IMR-90 (cell line): ENCODE measurements around the gene SEC31B.

ENCODE experiments used
- BHLHE40 ChIP-seq: fragments of 150-350 bp; IDR thresholded peaks from 2 replicates; pipeline ENCODE4 v1.6.1; 2016; ENCODE audit warnings: mild to moderate bottlenecking, low read depth, low read length
- CEBPB ChIP-seq: IDR thresholded peaks from 2 replicates; pipeline ENCODE4 v1.6.1; 2012; ENCODE audit warnings: low read depth, low read length, improper control_type of control experiment
- MAFK ChIP-seq: IDR thresholded peaks from 2 replicates; pipeline ENCODE4 v1.6.1; 2012; ENCODE audit warnings: low read depth, low read length, improper control_type of control experiment
- MAZ ChIP-seq: IDR thresholded peaks from 2 replicates; pipeline ENCODE4 v1.6.1; 2012; ENCODE audit warnings: low read depth, mild to moderate bottlenecking, low read length, improper control_type of control experiment, moderate library complexity, borderline replicate concordance
- MXI1 ChIP-seq: IDR thresholded peaks from 2 replicates; pipeline ENCODE4 v1.6.1; 2012; ENCODE audit warnings: low read depth, mild to moderate bottlenecking, low read length, moderate library complexity, borderline replicate concordance
- POLR2A ChIP-seq: IDR thresholded peaks from 2 replicates; pipeline ENCODE4 v1.6.1; 2012; ENCODE audit warnings: mild to moderate bottlenecking, low read depth, low read length
- RAD21 ChIP-seq: IDR thresholded peaks from 2 replicates; pipeline ENCODE4 v1.6.1; 2012; ENCODE audit warnings: low read length, improper control_type of control experiment
- RCOR1 ChIP-seq: IDR thresholded peaks from 2 replicates; pipeline ENCODE4 v1.6.1; 2012; ENCODE audit warnings: mild to moderate bottlenecking, low read length, improper control_type of control experiment; ENCODE audit not compliant: insufficient replicate concordance
- RFX5 ChIP-seq: IDR thresholded peaks from 2 replicates; pipeline ENCODE4 v1.8.0; 2012; ENCODE audit warnings: low read depth, mild to moderate bottlenecking, low read length, moderate library complexity
- SMC3 ChIP-seq: fragments of 150-350 bp; IDR thresholded peaks from 2 replicates; pipeline ENCODE4 v1.6.1; 2016; ENCODE audit warnings: low read depth, mild to moderate bottlenecking, antibody characterized with exemption, low read length, moderate library complexity
- TF ChIP-seq, protein P1 (sequence below): conservative IDR thresholded peaks from 2 replicates; pipeline ENCODE4 v1.5.1; 2012; ENCODE audit warnings: mild to moderate bottlenecking, low read depth, low read length, improper control_type of control experiment
- TF ChIP-seq, protein P2 (sequence below): fragments of 150-350 bp; IDR thresholded peaks from 2 replicates; pipeline ENCODE4 v1.6.1; 2017; ENCODE audit warnings: mild to moderate bottlenecking, antibody characterized with exemption, low read length, low read depth

DNA sequence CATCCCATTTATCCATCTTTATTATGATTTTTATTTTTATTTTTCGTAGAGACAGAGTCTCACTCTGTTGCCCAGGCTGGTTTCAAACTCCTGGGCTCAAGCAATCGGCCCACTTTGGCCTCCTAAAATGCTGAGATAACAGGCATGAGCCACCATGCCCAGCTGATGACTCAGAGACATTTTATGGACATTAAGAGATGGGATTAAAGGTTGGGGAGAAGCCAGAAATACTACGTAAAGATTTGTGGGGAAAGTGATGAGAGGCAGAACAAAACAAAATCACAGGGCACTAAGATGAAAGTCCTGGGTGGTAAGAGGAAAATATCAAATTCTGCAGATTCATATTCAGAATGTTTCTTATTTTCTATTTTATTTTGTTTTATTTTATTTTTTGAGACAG is 49.3 kb downstream of the SEC31B start:
- TF ChIP-seq, protein P1, sequence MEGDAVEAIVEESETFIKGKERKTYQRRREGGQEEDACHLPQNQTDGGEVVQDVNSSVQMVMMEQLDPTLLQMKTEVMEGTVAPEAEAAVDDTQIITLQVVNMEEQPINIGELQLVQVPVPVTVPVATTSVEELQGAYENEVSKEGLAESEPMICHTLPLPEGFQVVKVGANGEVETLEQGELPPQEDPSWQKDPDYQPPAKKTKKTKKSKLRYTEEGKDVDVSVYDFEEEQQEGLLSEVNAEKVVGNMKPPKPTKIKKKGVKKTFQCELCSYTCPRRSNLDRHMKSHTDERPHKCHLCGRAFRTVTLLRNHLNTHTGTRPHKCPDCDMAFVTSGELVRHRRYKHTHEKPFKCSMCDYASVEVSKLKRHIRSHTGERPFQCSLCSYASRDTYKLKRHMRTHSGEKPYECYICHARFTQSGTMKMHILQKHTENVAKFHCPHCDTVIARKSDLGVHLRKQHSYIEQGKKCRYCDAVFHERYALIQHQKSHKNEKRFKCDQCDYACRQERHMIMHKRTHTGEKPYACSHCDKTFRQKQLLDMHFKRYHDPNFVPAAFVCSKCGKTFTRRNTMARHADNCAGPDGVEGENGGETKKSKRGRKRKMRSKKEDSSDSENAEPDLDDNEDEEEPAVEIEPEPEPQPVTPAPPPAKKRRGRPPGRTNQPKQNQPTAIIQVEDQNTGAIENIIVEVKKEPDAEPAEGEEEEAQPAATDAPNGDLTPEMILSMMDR, result no peak
- TF ChIP-seq RFX5 (no peak), POLR2A (no peak), CEBPB (no peak), MAFK (no peak), MXI1 (no peak), BHLHE40 (no peak), RCOR1 (no peak), RAD21 (no peak), SMC3 (no peak), MAZ (no peak)
- TF ChIP-seq, protein P2, sequence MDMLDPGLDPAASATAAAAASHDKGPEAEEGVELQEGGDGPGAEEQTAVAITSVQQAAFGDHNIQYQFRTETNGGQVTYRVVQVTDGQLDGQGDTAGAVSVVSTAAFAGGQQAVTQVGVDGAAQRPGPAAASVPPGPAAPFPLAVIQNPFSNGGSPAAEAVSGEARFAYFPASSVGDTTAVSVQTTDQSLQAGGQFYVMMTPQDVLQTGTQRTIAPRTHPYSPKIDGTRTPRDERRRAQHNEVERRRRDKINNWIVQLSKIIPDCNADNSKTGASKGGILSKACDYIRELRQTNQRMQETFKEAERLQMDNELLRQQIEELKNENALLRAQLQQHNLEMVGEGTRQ, result no peak
